Fibroblast of mammary gland (primary cell): Measurements from ENCODE around the gene KLF13.

ENCODE experiments used
- DNase-seq: peaks from one replicate; pipeline ENCODE4 v3.0.0-alpha.2; 2010; ENCODE audit warnings: low read depth
- H3K4me3 ChIP-seq: 2 replicates; pipeline ENCODE4 v1.5.1; 2011; ENCODE audit warnings: low read depth, mild to moderate bottlenecking, low read length, moderate library complexity; ENCODE audit not compliant: control insufficient read depth
- CTCF ChIP-seq: conservative IDR thresholded peaks from 2 replicates; pipeline ENCODE4 v1.5.1; 2011; ENCODE audit warnings: low read depth, low read length, inconsistent platforms; ENCODE audit not compliant: control insufficient read depth, insufficient read depth

KLF13 gene

GRCh38 chr15:31316135-31316795 is 10.4 kb upstream of the KLF13 start:
- no peak for DNase-seq
- TF ChIP-seq CTCF, result no peak

GRCh38 chr15:31317017-31317416 is 9.6 kb upstream of the KLF13 start:
- no peak for TF ChIP-seq CTCF
- no peak for DNase-seq
- H3K4me3 ChIP-seq, result no peak overlapping the region

More at GRCh38 chr15:31316135-31316795, 10.4 kb upstream of the KLF13 start:
- H3K4me3 ChIP-seq, result no peak overlapping the region

- H3K4me3 ChIP-seq, result no peak overlapping the region
- TF ChIP-seq CTCF, result no peak
- peak; percentile 10 for DNase-seq
These were observed 9.0 kb upstream of the KLF13 start for GRCh38 chr15:31317421-31318327.

- DNase-seq, result no peak
- no peak overlapping the region for H3K4me3 ChIP-seq
- TF ChIP-seq CTCF, result no peak
These were observed 8.2 kb upstream of the KLF13 start for GRCh38 chr15:31318429-31318828.

- no peak for TF ChIP-seq CTCF
- no peak overlapping the region for H3K4me3 ChIP-seq
- DNase-seq, result no peak
These were observed 6.6 kb upstream of the KLF13 start for GRCh38 chr15:31320022-31320421.

GRCh38 chr15:31321418-31321817 is 5.2 kb upstream of the KLF13 start:
- DNase-seq, result no peak
- no peak for TF ChIP-seq CTCF
- H3K4me3 ChIP-seq, result no peak overlapping the region
